ENCODE data around the gene NPTX1.

The NPTX1 gene

GRCh38 chr17:80497726-80498241, 21.4 kb upstream of the NPTX1 start:
- TF ChIP-seq, protein P1, sequence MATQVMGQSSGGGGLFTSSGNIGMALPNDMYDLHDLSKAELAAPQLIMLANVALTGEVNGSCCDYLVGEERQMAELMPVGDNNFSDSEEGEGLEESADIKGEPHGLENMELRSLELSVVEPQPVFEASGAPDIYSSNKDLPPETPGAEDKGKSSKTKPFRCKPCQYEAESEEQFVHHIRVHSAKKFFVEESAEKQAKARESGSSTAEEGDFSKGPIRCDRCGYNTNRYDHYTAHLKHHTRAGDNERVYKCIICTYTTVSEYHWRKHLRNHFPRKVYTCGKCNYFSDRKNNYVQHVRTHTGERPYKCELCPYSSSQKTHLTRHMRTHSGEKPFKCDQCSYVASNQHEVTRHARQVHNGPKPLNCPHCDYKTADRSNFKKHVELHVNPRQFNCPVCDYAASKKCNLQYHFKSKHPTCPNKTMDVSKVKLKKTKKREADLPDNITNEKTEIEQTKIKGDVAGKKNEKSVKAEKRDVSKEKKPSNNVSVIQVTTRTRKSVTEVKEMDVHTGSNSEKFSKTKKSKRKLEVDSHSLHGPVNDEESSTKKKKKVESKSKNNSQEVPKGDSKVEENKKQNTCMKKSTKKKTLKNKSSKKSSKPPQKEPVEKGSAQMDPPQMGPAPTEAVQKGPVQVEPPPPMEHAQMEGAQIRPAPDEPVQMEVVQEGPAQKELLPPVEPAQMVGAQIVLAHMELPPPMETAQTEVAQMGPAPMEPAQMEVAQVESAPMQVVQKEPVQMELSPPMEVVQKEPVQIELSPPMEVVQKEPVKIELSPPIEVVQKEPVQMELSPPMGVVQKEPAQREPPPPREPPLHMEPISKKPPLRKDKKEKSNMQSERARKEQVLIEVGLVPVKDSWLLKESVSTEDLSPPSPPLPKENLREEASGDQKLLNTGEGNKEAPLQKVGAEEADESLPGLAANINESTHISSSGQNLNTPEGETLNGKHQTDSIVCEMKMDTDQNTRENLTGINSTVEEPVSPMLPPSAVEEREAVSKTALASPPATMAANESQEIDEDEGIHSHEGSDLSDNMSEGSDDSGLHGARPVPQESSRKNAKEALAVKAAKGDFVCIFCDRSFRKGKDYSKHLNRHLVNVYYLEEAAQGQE (IDR thresholded peaks at IDR 0.05; ENCODE audit: insufficient read depth in 1 of 2, low read depth in 2 of 2, low read length in 2 of 2), result no peak
- no peak for TF ChIP-seq FOXP2 (optimal IDR thresholded peaks at IDR 0.05; ENCODE audit: borderline replicate concordance, extremely low read depth, extremely low read length, insufficient read depth)
- TF ChIP-seq TAF1 (IDR thresholded peaks at IDR 0.05; ENCODE audit: borderline replicate concordance, insufficient read depth, low read length), result no peak
- no peak for TF ChIP-seq SIN3A (IDR thresholded peaks at IDR 0.05; ENCODE audit: borderline replicate concordance, insufficient read depth, low read length)
- no peak for TF ChIP-seq POLR2AphosphoS5 (IDR thresholded peaks at IDR 0.05; ENCODE audit: low read depth, low read length)

DNA sequence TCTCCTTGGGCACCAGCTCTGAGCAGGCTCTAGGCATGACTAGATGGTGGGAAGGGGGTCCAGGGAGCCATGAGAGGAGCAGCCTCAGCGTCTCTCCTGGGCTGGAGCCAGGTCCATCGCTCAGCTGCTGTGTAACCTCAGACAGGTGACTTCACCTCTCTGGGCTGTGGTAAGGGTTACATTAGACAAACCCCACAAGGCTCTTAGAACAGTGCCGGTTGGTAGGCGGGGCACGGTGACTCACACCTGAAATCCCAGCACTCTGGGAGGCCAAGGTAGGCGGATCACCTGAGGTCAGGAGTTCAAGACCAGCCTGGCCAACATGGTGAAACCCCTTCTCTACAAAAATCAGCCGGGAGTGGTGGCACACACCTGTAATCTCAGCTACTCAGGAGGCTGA, 18.1 kb upstream of the NPTX1 start:
- TF ChIP-seq, protein P1 (IDR thresholded peaks at IDR 0.05; ENCODE audit: insufficient read depth in 1 of 2, low read depth in 2 of 2, low read length in 2 of 2), result no peak
- TF ChIP-seq POLR2AphosphoS5 (IDR thresholded peaks at IDR 0.05; ENCODE audit: low read depth, low read length) (no peak), SIN3A (IDR thresholded peaks at IDR 0.05; ENCODE audit: borderline replicate concordance, insufficient read depth, low read length) (no peak), FOXP2 (optimal IDR thresholded peaks at IDR 0.05; ENCODE audit: borderline replicate concordance, extremely low read depth, extremely low read length, insufficient read depth) (no peak), TAF1 (IDR thresholded peaks at IDR 0.05; ENCODE audit: borderline replicate concordance, insufficient read depth, low read length) (no peak)

DNA sequence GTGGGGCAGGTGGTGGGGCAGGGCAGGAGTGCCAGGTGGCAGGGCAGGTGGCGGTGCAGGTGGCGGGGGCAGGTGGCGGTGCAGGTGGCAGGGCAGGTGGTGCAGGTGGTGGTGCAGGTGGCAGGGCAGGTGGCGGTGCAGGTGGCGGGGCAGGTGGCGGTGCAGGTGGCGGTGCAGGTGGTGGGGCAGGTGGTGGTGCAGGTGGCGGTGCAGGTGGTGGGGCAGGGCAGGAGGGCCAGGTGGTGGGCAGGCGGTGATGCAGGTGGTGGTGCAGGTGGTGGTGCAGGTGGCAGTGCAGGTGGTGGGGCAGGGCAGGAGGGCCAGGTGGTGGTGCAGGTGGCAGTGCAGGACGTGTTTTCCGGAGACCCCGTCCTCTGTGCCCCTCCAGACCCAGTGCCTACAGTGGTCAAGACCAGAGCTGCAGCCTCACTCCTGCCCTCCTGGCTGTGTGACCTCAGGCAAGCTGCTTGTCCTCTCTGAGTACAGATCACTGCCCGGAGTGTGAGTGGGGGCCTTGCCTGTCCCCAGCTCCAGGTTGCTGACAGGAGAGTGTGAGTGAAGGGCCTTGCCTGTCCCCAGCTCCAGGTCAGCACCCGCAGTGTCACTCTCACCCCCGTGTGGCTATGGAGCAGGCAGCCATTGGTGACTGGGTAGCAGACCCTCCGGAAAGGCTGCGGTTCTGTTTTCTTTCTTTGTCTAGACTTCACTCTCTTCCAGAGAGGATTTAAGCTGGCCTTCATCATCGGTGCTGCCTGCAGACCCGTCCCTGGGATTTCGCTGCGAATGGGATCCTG, 16.1 kb upstream of the NPTX1 start:
- TF ChIP-seq SIN3A (IDR thresholded peaks at IDR 0.05; ENCODE audit: borderline replicate concordance, insufficient read depth, low read length) (no peak), TAF1 (IDR thresholded peaks at IDR 0.05; ENCODE audit: borderline replicate concordance, insufficient read depth, low read length) (no peak), FOXP2 (optimal IDR thresholded peaks at IDR 0.05; ENCODE audit: borderline replicate concordance, extremely low read depth, extremely low read length, insufficient read depth) (no peak), POLR2AphosphoS5 (IDR thresholded peaks at IDR 0.05; ENCODE audit: low read depth, low read length) (no peak)
- TF ChIP-seq, protein P1 (IDR thresholded peaks at IDR 0.05; ENCODE audit: insufficient read depth in 1 of 2, low read depth in 2 of 2, low read length in 2 of 2), result no peak

- no peak for TF ChIP-seq SIN3A (IDR thresholded peaks at IDR 0.05; ENCODE audit: borderline replicate concordance, insufficient read depth, low read length)
- TF ChIP-seq POLR2AphosphoS5 (IDR thresholded peaks at IDR 0.05; ENCODE audit: low read depth, low read length), result no peak
- no peak for TF ChIP-seq TAF1 (IDR thresholded peaks at IDR 0.05; ENCODE audit: borderline replicate concordance, insufficient read depth, low read length)
- TF ChIP-seq, protein P1 (IDR thresholded peaks at IDR 0.05; ENCODE audit: insufficient read depth in 1 of 2, low read depth in 2 of 2, low read length in 2 of 2), result no peak
- TF ChIP-seq FOXP2 (optimal IDR thresholded peaks at IDR 0.05; ENCODE audit: borderline replicate concordance, extremely low read depth, extremely low read length, insufficient read depth), result no peak
Observed at GRCh38 chr17:80491478-80492342, 15.3 kb upstream of the NPTX1 start.
